ENCODE results near the gene MTO1.

- TF ChIP-seq CTCF (tag by site-specific recombination; IDR thresholded peaks at IDR 0.05) (no peak), ZNF585B (tag by site-specific recombination; IDR thresholded peaks at IDR 0.05) (no peak), ZFP3 (tag by site-specific recombination; IDR thresholded peaks at IDR 0.05; ENCODE audit: low read depth) (no peak), ZNF843 (tag by site-specific recombination; IDR thresholded peaks at IDR 0.05) (no peak), TRIM28 (IDR thresholded peaks at IDR 0.05; ENCODE audit: borderline replicate concordance, low read length) (no peak), ZSCAN4 (tag by site-specific recombination; IDR thresholded peaks at IDR 0.05) (no peak), SETDB1 (IDR thresholded peaks at IDR 0.05; ENCODE audit: insufficient read length, low read length) (no peak)
Observed at GRCh38 chr6:73548458-73549446, 87.2 kb downstream of the MTO1 start.

Measured in HEK293 (cell line).